ENCODE results near the gene AP3B1.

Gene AP3B1, protein sequence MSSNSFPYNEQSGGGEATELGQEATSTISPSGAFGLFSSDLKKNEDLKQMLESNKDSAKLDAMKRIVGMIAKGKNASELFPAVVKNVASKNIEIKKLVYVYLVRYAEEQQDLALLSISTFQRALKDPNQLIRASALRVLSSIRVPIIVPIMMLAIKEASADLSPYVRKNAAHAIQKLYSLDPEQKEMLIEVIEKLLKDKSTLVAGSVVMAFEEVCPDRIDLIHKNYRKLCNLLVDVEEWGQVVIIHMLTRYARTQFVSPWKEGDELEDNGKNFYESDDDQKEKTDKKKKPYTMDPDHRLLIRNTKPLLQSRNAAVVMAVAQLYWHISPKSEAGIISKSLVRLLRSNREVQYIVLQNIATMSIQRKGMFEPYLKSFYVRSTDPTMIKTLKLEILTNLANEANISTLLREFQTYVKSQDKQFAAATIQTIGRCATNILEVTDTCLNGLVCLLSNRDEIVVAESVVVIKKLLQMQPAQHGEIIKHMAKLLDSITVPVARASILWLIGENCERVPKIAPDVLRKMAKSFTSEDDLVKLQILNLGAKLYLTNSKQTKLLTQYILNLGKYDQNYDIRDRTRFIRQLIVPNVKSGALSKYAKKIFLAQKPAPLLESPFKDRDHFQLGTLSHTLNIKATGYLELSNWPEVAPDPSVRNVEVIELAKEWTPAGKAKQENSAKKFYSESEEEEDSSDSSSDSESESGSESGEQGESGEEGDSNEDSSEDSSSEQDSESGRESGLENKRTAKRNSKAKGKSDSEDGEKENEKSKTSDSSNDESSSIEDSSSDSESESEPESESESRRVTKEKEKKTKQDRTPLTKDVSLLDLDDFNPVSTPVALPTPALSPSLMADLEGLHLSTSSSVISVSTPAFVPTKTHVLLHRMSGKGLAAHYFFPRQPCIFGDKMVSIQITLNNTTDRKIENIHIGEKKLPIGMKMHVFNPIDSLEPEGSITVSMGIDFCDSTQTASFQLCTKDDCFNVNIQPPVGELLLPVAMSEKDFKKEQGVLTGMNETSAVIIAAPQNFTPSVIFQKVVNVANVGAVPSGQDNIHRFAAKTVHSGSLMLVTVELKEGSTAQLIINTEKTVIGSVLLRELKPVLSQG

DNA sequence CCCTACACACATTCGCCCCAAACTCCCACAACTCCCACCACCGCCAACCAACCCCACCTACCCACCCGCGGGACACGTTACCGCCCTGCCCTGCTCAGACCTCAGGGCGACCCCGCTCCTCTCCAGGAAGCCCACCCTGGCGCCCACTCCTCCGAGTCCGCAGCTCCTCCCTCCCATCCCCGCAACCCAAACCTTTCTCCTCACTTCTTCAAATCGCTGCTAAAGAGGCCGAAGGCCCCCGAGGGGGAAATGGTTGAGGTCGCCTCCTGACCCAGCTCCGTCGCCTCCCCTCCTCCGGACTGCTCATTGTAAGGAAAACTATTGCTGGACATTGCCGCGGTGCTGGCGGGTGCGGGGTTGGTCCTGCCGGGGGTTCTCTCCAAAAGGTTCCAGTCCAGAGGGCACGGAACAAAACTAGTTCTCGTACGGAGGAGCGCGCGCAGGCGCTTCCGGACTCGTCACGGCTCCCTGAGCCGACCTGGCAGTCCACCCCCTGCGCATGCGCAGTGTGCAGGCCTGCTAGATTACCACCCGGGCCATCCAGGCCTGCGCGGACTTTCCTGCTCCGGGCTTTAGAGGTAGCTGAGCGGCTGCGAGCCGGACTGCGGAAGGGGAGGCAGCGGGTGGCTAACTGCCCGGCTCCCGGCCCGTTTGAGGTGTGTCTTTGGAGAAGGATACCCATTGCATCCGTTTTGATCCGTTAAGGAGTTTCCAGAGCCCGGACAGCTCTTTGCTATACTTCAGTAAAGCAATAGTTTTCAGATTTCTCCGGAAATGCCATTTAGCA is at the start of gene AP3B1:
Gene AP3B1 (minus strand): TSS at position 451 of the 787 bp plus-strand sequence. CDS start 119 bp downstream, at position 332.
- peak; percentile 98 for DNase-seq

DNA sequence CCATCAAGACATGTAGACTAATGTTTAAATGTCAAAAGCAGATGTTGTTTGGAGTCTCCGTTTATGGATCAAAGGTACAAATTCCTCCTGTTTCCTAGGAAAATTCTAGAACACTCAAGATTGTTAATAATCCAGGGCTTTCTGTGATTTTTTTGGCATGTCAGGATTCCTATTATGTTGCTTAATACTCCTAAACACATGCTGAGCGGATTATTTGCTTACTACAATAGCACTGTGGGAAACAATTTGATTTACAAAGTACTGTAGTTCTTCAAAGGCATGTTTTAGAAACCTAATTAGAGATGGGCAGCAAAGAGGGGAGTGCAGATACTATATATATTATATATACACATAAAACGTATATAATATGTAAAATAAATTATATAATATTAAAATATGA is 46.9 kb upstream of the AP3B1 start:
- DNase-seq = no peak

DNA sequence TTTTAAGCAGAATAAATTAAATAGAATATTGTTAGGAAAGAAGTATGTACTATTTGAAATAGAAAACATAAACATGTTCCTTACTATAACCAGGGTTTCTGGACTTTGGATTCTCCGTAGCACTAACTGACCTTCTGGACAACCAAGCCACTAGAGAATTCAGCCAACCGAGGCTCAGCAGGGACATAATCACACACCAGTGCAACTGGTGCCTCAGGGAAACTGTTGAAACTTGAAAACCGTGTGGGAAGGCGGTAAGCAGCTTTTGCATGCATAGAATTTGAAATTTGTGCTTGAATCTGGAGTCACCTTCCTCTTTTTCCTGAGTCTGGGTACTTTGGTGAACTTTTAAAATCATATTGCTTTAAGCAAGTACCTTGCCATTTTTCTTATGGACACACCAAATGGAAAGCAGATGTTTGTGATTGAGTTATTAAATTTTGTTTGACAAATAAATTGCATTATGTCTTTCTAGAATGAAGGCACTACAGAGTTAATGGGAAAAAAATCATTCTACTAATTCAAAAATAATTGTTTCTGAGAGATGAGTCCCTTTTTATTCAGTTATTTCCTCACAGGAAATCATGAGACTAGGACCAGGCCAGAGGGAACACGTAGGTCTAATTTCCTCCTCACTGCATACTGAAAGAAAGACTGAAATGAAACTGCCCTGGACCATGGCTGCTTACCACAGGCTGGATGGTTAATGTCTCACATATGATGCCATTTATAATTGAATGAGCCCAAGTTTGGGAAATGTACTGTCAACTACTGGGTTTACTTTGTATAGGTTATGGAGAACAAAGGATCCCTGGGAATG is 45.3 kb upstream of the AP3B1 start:
- no peak for DNase-seq

DNA sequence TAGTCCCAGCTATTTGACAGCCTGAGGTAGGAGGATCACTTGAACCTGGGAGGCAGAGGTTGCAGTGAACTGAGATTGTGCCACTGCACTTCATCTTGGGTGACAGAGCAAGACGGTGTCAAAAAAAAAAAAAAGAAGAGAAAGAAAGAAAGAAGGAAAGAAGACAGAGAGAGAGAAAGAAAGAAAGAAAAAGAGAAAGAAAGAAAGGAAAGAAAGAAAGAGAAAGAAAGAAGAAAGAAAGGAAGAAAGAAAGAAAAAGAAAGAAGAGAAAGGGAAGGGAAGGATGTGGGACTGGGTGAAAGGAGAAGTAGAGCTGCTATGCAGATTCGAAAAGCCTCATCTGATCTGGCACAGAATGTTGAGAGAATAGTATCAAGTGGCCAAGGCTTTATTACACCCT is 42.2 kb upstream of the AP3B1 start:
- no peak for DNase-seq

DNA sequence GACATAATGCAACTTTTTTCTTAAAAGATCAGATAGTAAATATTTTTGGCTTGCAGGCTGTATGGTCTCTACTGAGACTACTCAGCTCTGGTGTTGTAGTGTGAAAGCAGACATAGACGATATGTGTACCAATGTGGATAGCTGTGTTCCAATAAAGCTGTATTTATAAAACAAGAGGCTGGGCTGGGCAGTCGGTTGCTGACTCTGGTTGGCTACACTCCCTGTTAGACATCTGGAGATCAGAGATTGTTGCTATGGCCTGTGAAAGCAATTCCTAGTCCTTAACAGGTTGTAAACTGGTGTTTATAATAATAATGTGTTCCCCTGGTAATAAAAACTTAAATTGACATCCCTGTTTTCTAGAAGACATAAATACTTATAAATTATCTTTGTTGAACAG is 41.5 kb upstream of the AP3B1 start:
- no peak for DNase-seq

DNA sequence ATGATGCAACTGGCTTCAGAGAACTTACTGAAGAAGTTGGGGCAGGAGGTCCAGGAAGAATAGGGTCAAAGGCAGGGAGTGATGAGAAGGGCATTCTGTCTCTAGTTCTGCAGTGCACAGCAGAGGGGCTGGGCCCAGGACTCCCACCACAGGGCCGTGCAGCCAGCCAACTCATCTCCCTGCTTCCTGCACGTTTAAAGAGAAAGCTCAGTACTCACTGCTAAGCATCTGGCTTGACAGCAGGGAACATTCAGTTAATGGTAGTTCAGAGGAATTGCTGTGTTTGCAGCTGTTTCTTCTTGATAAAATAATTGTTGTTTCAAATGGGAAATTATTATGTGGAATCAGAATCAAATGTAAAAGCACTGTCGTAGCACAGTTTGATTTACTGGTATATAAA is 40.3 kb upstream of the AP3B1 start:
- DNase-seq = no peak

DNA sequence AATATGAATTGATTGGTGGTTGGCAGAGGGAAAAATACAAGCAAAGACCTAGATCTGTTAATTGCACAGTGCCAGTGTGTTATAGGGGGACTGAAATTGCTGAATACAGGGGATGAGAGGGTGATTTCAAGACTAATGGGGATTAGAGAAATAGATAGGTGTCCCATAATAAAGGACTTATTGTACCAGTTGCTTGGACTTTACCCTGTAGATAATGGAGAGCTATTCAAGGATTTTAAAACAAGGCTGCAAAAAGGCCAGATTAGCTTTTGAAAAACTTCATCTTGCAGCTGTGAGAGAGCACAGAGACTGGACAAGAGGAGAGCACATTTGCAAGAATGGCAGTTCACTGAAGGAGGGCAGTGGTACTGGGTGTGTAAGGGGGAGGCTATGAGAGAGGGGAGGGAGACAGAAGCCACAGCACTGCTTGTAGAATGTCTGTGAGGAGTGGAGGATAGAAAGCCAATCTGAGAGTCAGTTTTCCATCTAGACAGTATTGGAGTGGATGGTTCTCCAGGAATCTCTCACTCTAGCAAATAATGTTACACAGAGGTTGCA is 37.1 kb upstream of the AP3B1 start:
- DNase-seq = no peak

DNA sequence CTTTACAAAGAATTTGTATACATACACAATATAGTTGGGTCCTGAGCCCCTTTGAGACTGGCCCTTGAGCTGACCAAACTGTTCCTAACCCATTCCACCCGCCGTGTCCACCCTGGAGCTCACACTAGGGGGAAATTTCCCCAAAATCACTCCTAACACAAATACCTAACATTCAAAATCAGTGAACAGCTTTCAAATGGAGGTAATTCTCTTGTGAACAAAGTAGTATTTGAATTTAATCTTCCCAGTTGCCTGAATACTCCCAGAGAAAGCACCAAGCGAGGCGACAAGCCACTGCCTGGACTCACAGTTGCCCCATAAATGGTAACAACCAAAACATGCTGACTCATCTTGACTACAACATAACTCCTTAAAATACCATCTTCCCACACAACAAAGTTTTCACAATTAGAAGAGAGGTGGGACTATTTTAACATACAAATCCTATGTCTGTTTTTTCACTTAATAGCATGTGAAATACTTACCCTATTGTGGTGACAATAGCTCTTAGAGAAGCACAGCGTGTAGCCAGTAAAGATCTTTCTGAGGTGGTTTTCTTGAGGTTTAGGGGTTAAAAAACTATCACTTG is 34.2 kb upstream of the AP3B1 start:
- DNase-seq = no peak

DNA sequence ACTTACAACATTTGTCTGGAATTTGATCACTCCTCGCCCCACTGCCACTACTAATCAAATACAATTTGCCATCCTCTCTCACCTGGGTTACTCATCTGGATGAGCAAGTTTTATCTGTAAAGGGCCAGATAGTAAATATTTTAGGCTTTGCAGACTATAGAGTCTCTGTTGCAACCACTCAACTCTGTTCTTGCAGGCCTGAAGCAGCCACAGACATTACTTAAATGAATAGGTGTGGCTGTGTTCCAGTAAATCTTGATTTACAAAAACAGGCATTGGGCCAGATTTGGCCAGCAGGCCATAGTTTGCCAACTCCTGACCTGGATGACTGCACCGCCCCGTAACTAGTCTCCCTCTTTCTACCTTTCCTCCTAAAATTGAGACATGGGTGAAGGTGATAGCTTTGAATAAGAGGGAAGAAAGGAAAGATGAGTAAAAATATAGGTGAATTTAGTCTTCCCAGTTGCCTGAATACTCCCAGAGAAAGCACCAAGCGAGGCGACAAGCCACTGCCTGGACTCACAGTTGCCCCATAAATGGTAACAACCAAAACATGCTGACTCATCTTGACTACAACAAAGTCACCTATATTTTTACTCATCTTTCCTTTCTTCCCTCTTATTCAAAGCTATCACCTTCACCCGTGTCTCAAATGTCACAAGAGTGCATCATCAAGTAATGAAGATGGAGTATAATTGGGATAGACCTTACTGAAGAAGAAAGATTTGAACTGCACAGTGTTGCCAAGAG is 33.4 kb upstream of the AP3B1 start:
- DNase-seq = no peak

DNA sequence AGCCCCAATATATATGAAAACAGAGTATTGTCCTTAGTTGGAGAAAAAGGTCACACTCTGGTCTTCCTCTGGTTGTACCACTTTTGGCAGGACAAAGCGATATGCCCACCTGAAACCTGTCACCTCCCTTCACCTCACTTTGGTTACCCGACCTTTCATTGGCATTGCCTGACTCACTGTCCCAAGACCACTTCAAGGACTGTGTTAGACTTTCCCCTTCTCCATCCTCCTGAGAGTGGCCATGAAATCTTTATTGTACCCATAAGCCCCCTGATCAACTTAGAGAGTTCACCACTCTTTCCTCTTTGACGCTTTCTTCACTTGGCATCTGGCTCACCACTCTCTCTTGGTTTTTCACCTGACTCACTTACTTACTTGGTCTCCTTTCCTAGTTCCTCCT is 32.4 kb upstream of the AP3B1 start:
- no peak for DNase-seq

DNA sequence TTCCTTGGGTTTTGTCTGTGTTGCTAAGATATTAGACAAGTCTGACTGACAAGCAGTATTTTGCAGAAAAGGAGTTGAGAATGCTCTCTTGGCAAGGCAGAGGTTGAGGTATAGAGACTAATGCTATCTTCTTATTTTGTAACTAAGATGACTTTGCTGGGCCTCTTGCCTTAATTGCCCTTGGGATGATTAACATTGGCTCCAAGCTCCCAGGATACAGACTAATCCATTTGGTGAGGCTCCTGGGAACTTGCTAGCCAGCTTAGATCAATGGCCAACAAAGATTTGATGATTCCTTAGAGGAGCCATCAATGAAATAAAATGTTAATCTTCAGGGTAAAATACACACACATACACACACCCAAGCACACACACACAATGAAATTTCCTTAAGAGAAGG is 28.7 kb upstream of the AP3B1 start:
- DNase-seq = no peak

DNA sequence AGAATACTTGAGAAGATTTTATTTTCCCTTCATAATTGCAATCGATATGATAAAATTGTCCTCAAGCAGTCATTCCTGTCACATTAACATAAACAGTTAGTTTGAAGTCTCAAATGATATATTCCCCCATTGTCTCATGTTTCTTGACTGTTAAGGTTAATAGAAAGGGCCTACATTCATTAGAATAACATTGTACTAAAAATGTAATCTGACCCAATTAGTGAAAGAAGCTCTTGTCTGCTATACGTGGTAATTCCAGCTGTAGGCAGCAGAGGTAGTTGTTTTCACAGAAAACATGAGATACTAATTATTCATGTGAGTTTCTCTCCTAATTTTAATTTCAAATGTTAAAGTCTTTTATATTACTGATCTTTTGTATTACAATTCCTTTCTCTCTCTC is 25.9 kb upstream of the AP3B1 start:
- peak; percentile 22 for DNase-seq

DNA sequence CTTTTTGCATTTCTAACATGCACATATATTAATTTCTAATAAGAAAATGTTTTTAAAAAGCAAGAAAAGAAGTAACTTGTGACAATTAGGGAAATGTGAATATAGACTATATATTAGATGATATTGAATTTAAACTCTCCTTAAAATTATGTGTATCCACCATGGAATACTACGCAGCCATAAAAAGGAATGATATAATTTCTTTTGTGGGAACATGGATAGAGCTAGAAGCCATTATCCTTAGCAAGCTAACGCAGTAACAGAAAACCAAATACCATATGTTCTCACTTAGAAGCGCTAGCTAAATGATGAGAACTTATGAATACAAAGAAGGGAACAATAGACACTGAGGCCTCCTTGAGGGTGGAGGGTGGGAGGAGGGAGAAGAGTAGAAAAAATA is 23.8 kb upstream of the AP3B1 start:
- no peak for DNase-seq

DNA sequence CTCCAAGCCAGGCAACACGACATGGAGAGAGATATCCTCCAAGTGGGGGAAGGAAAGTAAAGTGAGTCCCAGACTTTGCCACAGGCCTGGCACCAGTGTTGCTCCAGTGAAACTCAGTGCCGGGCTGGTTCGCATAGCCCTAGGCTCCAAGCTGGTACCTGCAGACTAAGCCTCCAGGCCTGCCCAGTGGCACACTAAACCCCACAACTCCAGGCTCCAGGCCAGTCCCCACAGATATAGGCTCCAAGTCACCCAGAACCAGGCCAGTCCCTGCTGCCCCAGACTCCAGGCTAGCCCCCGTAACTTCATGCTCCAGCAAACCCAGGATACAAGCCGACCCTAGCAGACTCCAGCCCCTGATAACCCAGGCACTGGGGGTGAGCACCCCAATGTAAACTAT is 23.0 kb upstream of the AP3B1 start:
- DNase-seq = no peak

DNA sequence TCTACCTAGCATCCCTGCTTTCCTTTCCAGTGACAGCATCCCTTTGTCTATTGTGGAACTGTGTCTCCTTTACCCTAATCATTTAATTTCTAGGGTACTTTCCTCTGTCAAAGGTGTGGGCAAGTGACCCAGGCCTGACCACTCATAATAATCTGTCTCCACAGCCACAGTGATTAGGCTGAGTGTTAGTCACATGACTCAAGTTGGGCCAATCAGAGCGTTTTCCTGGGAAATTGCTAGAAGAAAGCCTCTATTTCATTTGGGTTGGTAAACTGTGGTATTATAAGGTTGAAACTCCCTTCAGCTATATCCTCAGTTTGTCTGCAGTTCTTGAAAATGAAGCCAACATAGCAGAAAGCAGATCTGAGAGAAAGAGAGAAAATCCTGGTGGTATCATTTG is 14.2 kb upstream of the AP3B1 start:
- no peak for DNase-seq

DNA sequence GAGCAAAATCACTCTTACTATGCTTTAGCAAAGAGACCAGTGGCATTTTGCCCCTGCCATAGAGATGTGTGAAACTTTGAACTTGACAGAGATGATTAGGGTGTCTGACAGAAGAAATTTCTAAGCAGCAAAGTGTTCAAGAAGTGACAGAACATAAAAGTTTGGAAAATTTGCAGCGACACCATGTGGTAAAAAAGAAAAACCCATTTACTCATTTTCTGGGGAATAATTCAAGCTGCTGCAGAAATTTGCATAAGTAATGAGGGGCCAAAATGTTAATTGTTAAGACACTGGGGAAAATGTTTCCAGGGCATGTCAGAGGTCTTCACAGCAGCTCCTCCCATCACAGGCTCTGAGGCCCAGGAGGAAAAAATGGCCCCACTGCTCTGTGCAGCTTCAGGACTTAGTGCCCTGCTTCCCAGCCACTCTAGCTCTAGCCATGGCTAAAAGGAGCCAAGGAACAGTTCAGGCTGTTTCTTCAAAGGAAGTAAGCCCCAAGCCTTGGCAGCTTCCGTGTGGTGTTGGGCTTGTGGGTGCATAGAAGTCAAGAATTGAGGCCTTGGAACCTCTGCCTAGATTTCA is 6.1 kb upstream of the AP3B1 start:
- DNase-seq = no peak

DNA sequence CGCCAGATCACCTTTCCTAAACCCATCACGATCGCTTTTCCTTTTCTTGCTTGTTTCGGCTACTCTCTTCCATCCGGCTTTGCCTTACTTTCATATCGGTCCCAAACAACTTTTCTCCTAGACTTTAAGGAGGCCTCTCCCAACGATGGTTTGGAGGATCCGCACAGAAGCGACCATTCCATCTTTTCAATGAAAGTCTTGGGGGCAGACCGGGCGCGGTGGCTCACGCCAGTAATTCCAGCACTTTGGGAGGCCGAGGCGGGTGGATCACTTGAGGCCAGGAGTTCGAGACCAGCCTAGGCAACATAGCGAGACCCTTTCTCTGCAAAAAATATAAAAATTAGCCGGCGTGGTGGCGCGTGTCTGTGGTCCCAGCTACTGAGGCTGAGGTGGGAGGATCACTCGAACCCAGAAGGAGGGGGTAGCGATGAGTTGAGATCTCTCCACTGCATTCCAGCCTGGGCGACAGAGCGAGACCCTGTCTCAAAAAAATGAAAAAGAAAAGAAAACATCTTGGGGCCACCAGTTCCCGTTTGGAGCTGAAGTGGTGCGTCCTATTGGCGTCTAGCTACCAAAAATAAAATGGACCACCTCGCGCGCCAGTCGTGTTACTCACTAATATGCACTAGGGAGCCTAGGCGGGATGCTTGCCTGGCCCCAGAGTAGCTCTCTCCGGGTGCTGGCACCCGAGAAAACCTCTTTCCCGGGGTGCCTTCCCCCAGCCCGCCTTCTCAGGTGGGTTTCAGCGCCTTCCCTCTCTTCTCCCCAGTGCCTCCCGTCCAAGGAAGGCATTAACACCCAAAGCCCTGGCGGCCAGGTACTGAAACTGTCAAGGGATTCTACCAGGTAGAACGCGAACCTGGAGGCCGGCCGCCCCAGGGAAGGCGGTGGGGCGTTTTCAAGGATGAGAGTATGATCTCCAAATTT is 800 bp upstream of the AP3B1 start:
- peak; percentile 24 for DNase-seq

DNA sequence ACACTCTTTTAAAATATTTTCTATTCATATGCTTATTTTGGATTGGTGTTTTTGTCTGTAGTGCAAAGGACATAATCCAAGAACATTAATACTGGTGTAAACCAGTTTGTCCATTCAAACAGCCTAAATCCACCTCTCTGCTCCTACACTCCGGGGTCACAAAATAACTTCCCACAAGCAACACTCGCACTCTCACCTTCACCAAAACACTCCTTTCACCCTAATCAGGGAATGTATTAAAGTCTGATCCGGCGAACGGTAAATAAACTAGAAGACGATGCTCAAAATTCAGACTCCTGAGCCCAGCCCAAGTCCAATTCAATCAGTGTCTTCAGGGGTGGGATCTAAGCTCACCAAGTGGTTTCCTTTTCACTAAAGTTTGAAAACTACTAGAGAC is 649 bp downstream of the AP3B1 start:
- DNase-seq = no peak

DNA sequence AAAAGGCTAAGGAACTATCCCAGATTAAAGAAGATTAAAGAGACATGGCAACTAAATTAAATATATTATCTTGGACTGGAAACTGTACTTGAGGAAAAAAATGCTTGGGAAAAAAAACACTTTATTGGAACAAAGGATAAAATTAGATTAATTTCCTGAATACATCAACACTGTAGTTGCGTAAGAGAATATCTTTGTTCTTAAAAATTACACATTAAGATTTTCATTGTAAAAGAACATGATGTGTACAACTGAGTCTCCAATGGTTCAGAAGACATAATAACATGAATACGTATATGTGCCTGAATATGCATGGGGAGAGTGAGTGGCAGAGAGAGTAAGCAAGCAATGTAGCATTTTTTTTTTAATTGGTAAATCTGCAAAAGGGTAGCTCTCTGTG is 2.8 kb downstream of the AP3B1 start:
- no peak for DNase-seq

Data from NCI-H774 (cell line).